ENCODE measurements around the gene ANKMY1.

ANKMY1 gene

DNA sequence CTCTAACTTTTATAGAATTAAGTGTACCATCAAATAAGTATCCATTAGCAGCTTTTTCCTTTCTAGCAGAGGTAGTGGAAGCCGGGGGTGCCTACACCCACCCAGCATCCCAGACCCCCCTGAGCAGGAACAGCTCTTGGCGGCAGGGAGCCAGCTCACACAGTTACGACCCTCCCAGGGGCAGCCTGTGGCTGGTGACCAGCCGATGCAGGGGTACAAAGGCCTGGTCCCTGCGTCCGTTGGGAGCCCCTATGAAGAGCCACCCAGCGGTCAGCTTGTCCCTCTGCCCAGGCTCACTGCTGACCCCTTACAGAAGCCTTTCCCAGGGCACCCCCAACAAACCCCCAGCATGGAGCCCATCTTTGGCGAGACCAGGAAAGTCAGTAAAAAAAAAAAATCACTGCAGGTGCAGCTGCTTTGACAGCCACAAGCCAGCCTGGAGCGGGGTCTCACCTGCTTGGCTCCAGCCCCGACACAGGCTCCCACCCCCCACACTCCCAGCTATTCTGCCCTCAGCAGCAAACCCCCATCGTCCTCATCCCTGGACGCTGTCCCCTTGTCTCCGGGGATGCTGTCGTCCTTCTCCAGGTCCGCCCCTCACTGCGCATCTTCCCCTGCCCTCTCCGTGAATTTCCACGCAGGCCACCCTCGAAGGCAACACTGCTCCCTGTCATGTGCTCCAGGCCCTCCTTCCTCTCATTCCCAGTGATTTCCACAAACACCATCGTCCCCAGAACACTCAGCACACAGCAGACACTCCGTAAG is 79.3 kb downstream of the ANKMY1 start:
- DNase-seq (ENCODE audit: low spot score) (no peak), FAIRE-seq (no peak)

DNA sequence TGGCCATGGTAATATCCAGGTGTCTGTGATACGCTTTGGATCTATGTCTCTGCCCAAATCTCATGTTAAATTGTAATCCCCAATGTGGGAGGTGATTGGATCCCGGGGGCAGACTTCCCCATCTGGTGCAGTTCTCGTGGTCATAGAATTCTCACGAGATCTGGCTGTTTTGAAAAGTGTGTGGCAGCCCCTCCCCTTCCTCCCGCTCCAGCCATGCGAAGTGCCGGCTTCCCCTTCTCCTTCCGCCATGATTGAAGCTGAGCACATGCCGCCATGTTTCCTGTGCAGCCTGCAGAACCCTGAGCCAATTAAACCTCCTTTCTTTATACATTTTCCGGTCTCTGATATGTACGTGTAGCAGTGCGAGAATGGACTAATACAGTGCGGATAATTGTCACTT is 79.9 kb downstream of the ANKMY1 start:
- DNase-seq (ENCODE audit: low spot score) = no peak
- no peak for FAIRE-seq

DNA sequence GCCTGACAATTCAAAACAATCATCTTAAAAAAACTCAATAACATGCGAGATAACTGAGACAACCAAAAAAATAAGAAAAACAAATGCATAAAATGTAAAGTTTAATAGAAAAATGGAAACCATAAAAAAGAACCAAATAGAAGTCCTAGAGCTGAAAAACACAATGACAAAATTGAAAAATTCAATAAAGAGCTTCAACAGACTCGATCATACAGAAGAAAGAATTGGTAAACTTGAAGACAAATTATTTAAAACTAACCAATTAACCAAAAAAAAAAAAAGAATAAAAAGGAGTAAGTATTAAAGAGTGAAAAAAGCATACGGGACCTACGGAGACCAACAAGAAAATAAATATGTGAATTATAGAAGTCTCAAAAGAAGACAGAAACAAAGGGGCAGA is 84.6 kb downstream of the ANKMY1 start:
- FAIRE-seq (no peak), DNase-seq (ENCODE audit: low spot score) (no peak)

GRCh38 chr2:240472078-240472790 is 85.6 kb downstream of the ANKMY1 start:
- DNase-seq (ENCODE audit: low spot score) (no peak), FAIRE-seq (no peak)

DNA sequence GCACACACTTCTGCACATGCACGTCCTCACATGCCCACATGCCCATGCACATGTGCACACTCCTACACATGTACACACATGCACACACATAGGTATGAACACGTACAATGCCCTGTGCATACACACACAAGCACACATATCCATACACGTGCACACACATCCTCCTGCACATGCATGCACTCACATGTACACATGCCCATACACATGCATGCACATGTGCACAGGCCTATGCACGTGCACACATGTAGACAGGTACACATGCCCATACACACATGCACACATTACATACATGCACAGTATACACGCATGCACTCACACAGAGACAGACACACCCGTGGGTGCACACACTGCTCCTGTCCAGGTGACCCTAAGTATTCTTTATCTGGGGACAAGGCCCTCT is 88.0 kb downstream of the ANKMY1 start:
- DNase-seq (ENCODE audit: low spot score) (no peak), FAIRE-seq (no peak)

- DNase-seq (ENCODE audit: low spot score) = no peak
- no peak for FAIRE-seq
These were observed 88.5 kb downstream of the ANKMY1 start for GRCh38 chr2:240469239-240469636.

DNA sequence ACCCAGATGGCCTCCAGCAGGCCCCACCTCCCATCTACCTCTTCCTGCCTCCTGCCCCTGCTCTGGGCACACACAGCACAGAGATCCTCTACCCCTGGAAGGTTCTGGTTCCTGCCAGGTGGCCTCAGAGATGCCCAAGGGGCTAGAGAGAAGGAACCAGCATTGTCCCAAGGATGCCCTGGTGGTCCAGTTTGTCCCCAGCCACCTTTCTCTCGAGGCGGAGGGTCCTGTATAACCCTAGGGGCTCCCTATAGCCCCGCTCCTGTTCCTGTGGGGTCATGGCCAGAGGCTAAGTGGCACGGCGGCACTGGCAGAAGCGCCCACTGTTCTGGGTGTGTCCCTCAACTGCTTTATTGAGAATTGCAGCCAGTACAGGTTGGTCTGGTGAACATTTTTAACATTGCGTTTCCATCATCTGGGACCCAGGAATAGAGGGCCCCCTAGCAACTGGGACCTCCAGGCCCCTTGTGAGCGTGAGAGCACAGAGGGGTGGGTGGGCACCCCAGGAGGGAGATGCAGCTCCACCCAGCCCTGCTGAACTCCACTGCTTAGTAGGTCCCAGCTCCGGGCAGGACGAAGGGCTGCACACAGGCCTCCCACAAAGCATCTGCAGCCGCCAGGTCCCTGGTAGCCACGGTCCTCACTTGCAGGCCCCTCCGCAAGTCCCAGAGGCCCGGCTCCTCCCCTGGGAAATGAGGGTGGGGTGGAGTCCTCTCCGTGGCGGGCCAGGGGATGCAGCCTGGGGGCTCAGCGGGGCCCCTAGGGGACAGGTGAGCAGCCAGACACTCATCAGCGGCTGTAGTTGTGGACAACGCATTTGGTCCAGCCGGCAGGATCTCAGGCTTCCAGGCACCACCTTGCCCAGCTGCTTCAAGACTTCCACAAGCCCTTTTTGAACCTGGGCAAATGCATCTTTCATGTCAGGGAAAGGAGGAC is 89.2 kb downstream of the ANKMY1 start:
- DNase-seq (ENCODE audit: low spot score) (no peak), FAIRE-seq (no peak)

GRCh38 chr2:240467659-240468302 is 90.0 kb downstream of the ANKMY1 start:
- no peak for FAIRE-seq
- DNase-seq (ENCODE audit: low spot score) = no peak

DNA sequence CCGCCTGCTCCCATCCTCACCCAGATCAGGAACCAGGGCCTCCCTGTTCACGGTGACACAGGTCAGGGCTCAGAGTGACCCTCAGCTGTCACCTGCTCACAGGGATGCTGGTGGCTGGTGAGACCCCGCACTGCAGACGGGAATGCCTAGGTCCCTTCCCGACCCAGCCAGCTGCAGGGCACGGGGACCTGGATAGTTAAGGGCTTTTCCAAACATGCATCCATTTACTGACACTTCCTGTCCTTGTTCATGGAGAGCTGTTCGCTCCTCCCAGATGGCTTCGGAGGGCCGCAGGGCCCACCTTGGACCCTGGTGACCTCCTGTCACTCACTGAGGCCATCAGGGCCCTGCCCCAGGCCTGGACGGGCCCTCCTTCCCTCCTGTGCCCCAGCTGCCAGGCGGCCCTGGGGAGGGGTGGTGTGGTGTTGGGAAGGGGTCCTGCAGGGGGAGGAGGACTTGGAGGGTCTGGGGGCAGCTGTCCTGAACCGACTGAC is 90.6 kb downstream of the ANKMY1 start:
- no peak for DNase-seq (ENCODE audit: low spot score)
- FAIRE-seq = no peak

GRCh38 chr2:240466579-240467148 is 91.1 kb downstream of the ANKMY1 start:
- FAIRE-seq (no peak), DNase-seq (ENCODE audit: low spot score) (no peak)

DNA sequence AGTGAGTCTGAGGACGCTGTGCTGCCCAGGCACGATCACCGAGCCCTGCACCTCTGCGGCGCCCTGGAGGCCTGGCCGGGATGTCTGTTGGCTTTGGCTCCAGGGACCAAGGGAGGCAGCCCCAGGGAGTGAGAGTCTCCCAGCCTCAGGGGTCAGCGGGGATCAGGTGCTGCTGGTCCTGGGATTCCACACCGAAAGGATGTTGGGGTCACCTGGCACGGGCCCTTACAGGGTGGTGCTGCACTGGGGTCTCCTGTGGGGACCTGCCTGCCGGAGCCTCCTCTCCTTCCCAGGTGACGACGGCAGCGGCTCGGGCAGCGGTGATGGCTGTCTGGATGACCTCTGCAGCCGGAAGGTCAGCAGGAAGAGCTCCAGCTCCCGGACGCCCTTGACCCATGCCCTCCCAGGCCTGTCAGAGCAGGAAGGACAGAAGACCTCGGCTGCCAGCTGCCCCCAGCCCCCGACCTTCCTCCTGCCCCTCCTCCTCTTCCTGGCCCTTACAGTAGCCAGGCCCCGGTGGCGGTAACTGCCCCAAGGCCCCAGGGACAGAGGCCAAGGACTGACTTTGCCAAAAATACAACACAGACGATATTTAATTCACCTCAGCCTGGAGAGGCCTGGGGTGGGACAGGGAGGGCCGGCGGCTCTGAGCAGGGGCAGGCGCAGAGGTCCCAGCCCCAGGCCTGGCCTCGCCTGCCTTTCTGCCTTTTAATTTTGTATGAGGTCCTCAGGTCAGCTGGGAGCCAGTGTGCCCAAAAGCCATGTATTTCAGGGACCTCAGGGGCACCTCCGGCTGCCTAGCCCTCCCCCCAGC is 91.8 kb downstream of the ANKMY1 start:
- no peak for FAIRE-seq
- no peak for DNase-seq (ENCODE audit: low spot score)

DNA sequence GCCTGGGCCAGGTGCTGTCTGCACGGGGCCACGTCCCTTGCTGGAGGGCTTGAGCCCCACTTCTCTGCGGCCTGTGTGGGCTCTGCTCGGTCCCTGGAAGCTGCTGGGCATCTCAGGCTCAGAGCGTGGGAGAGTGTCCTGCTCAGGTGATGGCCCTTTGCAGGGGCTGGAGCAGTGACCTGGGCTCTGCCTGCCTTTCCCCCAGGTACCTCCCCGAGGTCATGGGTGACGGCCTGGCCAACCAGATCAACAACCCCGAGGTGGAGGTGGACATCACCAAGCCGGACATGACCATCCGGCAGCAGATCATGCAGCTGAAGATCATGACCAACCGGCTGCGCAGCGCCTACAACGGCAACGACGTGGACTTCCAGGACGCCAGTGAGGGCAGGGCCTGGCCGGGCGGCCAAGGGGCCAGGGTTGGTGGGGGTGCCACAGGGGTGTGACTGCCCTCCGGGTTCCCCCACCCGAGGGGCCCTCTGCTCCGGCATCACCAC is 92.5 kb downstream of the ANKMY1 start:
- DNase-seq (ENCODE audit: low spot score) = no peak

DNA sequence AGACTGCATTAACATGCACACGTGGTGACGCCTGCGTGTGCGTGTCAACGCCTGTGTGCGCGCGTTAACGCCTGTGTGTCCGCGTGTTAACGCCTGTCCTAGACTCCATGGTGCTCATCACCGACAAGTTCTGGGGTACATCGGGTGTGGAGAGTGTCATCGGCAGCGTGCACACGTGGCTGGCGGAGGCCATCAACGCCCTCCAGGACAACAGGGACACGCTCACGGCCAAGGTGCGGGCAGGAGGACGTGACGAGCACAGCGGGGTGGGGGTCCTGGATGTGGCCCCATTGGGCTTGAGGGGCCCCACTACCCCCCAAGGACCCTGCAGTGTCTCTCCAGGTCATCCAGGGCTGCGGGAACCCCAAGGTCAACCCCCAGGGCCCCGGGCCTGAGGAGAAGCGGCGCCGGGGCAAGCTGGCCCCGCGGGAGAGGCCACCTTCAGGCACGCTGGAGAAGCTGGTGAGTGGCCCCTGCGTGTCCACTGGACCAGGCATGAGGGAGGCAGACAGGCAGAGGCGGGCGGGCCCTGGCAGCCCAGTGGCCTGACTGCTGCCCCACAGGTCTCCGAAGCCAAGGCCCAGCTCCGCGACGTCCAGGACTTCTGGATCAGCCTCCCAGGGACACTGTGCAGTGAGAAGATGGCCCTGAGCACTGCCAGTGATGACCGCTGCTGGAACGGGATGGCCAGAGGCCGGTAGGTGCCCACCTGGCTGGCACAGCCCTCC is 93.1 kb downstream of the ANKMY1 start:
- no peak for DNase-seq (ENCODE audit: low spot score)
- no peak for FAIRE-seq

More for the DNA sequence above, 92.5 kb downstream of the ANKMY1 start:
- no peak for FAIRE-seq

DNA sequence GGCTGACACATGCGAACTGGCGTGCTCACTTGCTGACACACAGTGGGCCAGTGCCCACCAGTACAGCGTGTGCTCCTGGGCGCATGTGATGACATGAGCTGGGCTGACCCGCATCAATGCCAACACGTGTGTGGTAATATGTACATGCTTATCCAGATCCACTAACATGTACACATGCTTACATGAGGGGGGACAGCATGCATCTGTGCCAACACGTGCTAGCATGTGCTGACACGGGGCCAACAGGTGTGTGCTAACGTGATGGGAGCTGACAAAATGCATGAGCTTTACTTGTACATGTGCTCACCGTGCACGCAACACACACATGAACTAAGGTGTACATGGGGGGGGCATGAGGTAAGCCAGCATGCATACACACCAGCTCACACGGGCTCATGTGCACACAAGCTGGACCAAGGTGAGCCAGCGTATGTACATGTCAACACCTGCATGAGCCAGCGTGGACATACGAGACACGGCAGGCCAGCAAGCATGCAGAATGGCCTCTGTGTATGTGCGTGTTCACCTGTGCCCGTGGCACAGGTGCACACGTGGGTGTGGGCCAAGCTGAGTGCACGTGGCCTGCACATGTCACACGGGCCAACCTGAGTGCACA is 93.8 kb downstream of the ANKMY1 start:
- FAIRE-seq = no peak
- DNase-seq (ENCODE audit: low spot score) = no peak

DNA sequence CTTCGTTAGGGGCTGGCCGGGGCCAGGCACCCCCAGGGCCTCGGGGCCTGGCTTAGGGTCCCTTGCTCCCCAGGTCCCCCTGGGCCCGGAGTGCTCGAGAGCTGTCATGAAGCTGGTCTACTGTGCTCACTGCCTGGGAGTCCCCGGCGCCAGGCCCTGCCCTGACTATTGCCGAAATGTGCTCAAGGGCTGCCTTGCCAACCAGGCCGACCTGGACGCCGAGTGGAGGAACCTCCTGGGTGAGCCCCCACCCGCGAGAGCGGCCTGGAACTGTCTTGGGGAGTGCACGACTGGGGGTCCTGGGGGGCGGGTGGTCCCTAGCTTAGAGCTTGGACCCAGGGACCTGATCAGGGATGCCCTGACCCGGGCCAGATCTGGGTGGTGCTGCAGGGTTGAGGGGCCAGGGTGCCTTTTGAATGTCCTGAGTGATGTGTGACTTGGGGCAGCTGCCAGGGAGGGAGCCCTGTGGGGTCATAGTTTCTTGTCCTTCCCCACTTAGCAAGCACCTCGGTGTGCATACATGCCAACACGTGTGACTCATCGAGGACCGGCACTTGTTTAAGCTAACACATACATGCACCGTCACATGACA is 94.4 kb downstream of the ANKMY1 start:
- FAIRE-seq (no peak), DNase-seq (ENCODE audit: low spot score) (no peak)

GRCh38 chr2:240462707-240463273 is 95.0 kb downstream of the ANKMY1 start:
- DNase-seq (ENCODE audit: low spot score) (no peak), FAIRE-seq (no peak)

DNA sequence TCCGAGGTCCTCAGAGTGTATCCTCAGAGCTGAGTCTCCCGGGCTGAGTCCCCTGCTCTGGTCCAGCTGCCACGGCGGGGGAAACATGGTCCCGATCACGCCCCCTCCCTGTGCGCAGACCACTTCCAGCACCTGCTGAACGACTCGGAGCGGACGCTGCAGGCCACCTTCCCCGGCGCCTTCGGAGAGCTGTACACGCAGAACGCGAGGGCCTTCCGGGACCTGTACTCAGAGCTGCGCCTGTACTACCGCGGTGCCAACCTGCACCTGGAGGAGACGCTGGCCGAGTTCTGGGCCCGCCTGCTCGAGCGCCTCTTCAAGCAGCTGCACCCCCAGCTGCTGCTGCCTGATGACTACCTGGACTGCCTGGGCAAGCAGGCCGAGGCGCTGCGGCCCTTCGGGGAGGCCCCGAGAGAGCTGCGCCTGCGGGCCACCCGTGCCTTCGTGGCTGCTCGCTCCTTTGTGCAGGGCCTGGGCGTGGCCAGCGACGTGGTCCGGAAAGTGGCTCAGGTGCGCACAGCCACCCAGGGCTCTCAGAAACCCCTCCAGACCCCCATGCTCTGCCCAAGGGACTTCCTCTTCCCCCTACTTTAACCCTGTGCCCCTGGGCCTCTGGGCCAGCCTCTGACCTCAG is 95.6 kb downstream of the ANKMY1 start:
- DNase-seq (ENCODE audit: low spot score) = no peak
- FAIRE-seq = no peak
